Measurements from ENCODE around the gene CDK5RAP2. TPM values are rescaled to one million over a fixed set of nuclear protein-coding genes. Genes with fewer than 3 reads are reported as not detected.

The CDK5RAP2 gene
- total and polyA plus RNA-seq, 9 of the 15 experiments (the other 6 are each of a cell fraction or from before 2014, with no cell fraction given) = 19.9 to 68.8 (median 42.2) TPM

GRCh38 chr9:120580051-120580896, at the start of gene CDK5RAP2 (continued):
- TF ChIP-seq ZNF609 (CRISPR knock-in tag; IDR thresholded peaks at IDR 0.05; ENCODE audit: borderline replicate concordance) = no peak
- no peak for TF ChIP-seq SFPQ (IDR thresholded peaks at IDR 0.05; ENCODE audit: low read depth, low read length)
- no peak for TF ChIP-seq ILF3 (IDR thresholded peaks at IDR 0.05; ENCODE audit: borderline replicate concordance)
- no peak for TF ChIP-seq ZZZ3 (IDR thresholded peaks at IDR 0.05)
- TF ChIP-seq, protein P1, sequence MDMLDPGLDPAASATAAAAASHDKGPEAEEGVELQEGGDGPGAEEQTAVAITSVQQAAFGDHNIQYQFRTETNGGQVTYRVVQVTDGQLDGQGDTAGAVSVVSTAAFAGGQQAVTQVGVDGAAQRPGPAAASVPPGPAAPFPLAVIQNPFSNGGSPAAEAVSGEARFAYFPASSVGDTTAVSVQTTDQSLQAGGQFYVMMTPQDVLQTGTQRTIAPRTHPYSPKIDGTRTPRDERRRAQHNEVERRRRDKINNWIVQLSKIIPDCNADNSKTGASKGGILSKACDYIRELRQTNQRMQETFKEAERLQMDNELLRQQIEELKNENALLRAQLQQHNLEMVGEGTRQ (CRISPR knock-in tag; IDR thresholded peaks at IDR 0.05) = no peak
- TF ChIP-seq TFAP4 (CRISPR knock-in tag; IDR thresholded peaks at IDR 0.05; ENCODE audit: borderline replicate concordance) = peak; percentile 93
- peak; percentile 91; the same call in 1 of the 2 replicates for TF ChIP-seq CUX1 (CRISPR knock-in tag; IDR thresholded peaks at IDR 0.05)
- peak; percentile 40; the same call in 1 of the 2 replicates for TF ChIP-seq JUND (IDR thresholded peaks at IDR 0.05; ENCODE audit: borderline replicate concordance, low read depth, low read length)
- 0 out of 3 replicates have a peak, but pooled peaks have one; percentile 6 for TF ChIP-seq JUND (tag; IDR thresholded peaks at IDR 0.05; ENCODE audit: borderline replicate concordance, low read depth, low read length)

Measured in K562 (cell line).